ENCODE results near the gene ARID5A. TPM values are rescaled to one million over a fixed set of nuclear protein-coding genes. Genes with fewer than 3 reads are reported as not detected.

The ARID5A gene
- total RNA-seq, 1 experiment from 2014 or later, result 7.3 TPM

GRCh38 chr2:96535331-96535730 lies 1.2 kb upstream of the ARID5A start:
- Histone ChIP-seq H3K9me3 (ENCODE audit: low read depth, low read length, poor library complexity, severe bottlenecking) (no peaks in the 10 kb centered on the region), H3K4me3 (ENCODE audit: low read depth, low read length, poor library complexity, severe bottlenecking) (no peak overlapping the region), H3K27ac (ENCODE audit: low read depth, low read length, poor library complexity, severe bottlenecking) (no peak overlapping the region), H3K4me1 (ENCODE audit: insufficient read depth, low read length, poor library complexity, severe bottlenecking) (peaks cover 59% of the 10 kb centered on the region), H3K27me3 (replicated peaks; ENCODE audit: insufficient read depth, low read depth, low read length, poor library complexity) (no peaks in the 10 kb centered on the region), H3K36me3 (ENCODE audit: insufficient read depth, low read length, poor library complexity, severe bottlenecking) (no peaks in the 10 kb centered on the region)
- DNase-seq (ENCODE audit: low spot score), result no peak
- intact Hi-C loops (cut with micrococcal nuclease; ENCODE audit: unreplicated experiment), result no loop called here
- POLR2A ChIA-PET (ENCODE audit: low non-redundant PET), result no interaction called here
- no TSS peak for BruUV-seq (replicated peaks)
- TF ChIP-seq CTCF (conservative IDR thresholded peaks at IDR 0.05; ENCODE audit: low read depth, low read length) (no peak), EZH2 (IDR thresholded peaks at IDR 0.05; ENCODE audit: borderline replicate concordance, low read depth, low read length, poor library complexity, severe bottlenecking) (no peak)
- CTCF ChIA-PET, result no interaction called here

GRCh38 chr2:96537066-96537733 lies 648 bp downstream of the ARID5A start:
- Histone ChIP-seq H3K36me3 (ENCODE audit: insufficient read depth, low read length, poor library complexity, severe bottlenecking) (no peaks in the 10 kb centered on the region), H3K9me3 (ENCODE audit: low read depth, low read length, poor library complexity, severe bottlenecking) (no peaks in the 10 kb centered on the region), H3K4me3 (ENCODE audit: low read depth, low read length, poor library complexity, severe bottlenecking) (peak overlapping the region; percentile 72), H3K27me3 (replicated peaks; ENCODE audit: insufficient read depth, low read depth, low read length, poor library complexity) (no peaks in the 10 kb centered on the region), H3K27ac (ENCODE audit: low read depth, low read length, poor library complexity, severe bottlenecking) (peak overlapping the region; percentile 68), H3K4me1 (ENCODE audit: insufficient read depth, low read length, poor library complexity, severe bottlenecking) (peaks cover 45% of the 10 kb centered on the region)
- peak; percentile 60 for DNase-seq (ENCODE audit: low spot score)
- CTCF ChIA-PET, result interaction anchor here (0.6 to 0.7 kb wide), 2 partner anchors 192 to 223 kb away, joined by 3 to 7 read pairs; no protein-coding TSS in a partner anchor
- TSS peak; percentile 29 for BruUV-seq (replicated peaks)
- POLR2A ChIA-PET (ENCODE audit: low non-redundant PET), result no interaction called here
- intact Hi-C loops (cut with micrococcal nuclease; ENCODE audit: unreplicated experiment), result no loop called here
- TF ChIP-seq EZH2 (IDR thresholded peaks at IDR 0.05; ENCODE audit: borderline replicate concordance, low read depth, low read length, poor library complexity, severe bottlenecking) (no peak), CTCF (conservative IDR thresholded peaks at IDR 0.05; ENCODE audit: low read depth, low read length) (no peak)

- Histone ChIP-seq H3K27me3 (replicated peaks; ENCODE audit: insufficient read depth, low read depth, low read length, poor library complexity) (no peaks in the 10 kb centered on the region), H3K4me1 (ENCODE audit: insufficient read depth, low read length, poor library complexity, severe bottlenecking) (peaks cover 38% of the 10 kb centered on the region), H3K36me3 (ENCODE audit: insufficient read depth, low read length, poor library complexity, severe bottlenecking) (no peaks in the 10 kb centered on the region), H3K4me3 (ENCODE audit: low read depth, low read length, poor library complexity, severe bottlenecking) (peak overlapping the region; percentile 72), H3K9me3 (ENCODE audit: low read depth, low read length, poor library complexity, severe bottlenecking) (no peaks in the 10 kb centered on the region), H3K27ac (ENCODE audit: low read depth, low read length, poor library complexity, severe bottlenecking) (no peak overlapping the region)
- intact Hi-C loops (cut with micrococcal nuclease; ENCODE audit: unreplicated experiment), result no loop called here
- BruUV-seq (replicated peaks), result no TSS peak
- no peak for DNase-seq (ENCODE audit: low spot score)
- POLR2A ChIA-PET (ENCODE audit: low non-redundant PET), result interaction anchor here (0.7 kb wide), 1 partner anchor 124 kb away, joined by 3 read pairs; no protein-coding TSS in a partner anchor
- CTCF ChIA-PET, result no interaction called here
- TF ChIP-seq EZH2 (IDR thresholded peaks at IDR 0.05; ENCODE audit: borderline replicate concordance, low read depth, low read length, poor library complexity, severe bottlenecking) (no peak), CTCF (conservative IDR thresholded peaks at IDR 0.05; ENCODE audit: low read depth, low read length) (no peak)
Measured at GRCh38 chr2:96537734-96538486, 1.4 kb downstream of the ARID5A start.
